GM13977 (cell line): ENCODE measurements around the gene HIVEP3.

Source experiments
- DNase-seq: peaks from one replicate; pipeline ENCODE4 v3.0.0; 2012; ENCODE audit warnings: low spot score
- in situ Hi-C: fragments of 300-500 bp; cut with MboI; formaldehyde crosslinking; loops from one replicate; pipeline ENCODE4 v1.12.0; 2022; ENCODE audit warnings: low sequenced_read_pairs, low pct_unique_long_range_greater_than_20kb, mixed read lengths, inconsistent platforms; ENCODE audit not compliant: unreplicated experiment
- TF ChIP-seq, protein P1 (sequence below): IDR thresholded peaks from 2 replicates; pipeline ENCODE4 v1.5.1; 2012; ENCODE audit warnings: mild to moderate bottlenecking, control low read depth; ENCODE audit not compliant: insufficient read depth; ENCODE audit errors: extremely low read depth, missing control alignments

The HIVEP3 gene

DNA sequence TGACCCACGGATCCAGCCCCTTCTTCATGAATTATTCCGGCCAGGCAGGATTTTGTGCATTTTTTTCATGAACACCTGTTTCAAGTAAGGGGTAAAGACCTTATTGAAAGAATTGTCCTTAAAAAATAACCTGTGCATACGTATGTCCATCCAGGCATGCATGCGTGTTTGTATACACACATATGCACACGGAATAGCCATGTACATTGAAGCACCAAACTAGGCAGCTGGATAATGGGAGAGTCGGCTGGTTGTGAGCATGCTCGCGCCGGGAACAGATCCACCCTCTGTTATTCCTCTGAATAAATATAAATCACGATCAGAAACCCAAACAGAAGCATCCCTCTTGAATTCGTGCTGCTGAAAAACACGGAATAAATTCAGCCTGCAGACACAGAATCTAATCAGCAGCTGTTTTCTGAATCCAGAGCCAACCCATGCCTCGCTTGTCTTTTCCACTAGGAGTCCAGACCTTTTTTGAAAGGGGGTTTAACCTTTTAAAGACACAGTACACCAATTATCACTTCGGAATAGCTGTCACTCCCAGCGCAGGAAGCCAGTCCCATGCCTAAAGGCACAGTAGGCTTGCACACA, at the start of gene HIVEP3:
Gene HIVEP3, minus strand, starts transcription at position 473 of the 594 bp plus-strand sequence.
- TF ChIP-seq, protein P1, sequence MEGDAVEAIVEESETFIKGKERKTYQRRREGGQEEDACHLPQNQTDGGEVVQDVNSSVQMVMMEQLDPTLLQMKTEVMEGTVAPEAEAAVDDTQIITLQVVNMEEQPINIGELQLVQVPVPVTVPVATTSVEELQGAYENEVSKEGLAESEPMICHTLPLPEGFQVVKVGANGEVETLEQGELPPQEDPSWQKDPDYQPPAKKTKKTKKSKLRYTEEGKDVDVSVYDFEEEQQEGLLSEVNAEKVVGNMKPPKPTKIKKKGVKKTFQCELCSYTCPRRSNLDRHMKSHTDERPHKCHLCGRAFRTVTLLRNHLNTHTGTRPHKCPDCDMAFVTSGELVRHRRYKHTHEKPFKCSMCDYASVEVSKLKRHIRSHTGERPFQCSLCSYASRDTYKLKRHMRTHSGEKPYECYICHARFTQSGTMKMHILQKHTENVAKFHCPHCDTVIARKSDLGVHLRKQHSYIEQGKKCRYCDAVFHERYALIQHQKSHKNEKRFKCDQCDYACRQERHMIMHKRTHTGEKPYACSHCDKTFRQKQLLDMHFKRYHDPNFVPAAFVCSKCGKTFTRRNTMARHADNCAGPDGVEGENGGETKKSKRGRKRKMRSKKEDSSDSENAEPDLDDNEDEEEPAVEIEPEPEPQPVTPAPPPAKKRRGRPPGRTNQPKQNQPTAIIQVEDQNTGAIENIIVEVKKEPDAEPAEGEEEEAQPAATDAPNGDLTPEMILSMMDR: no peak
- DNase-seq: no peak
- in situ Hi-C loops: no loop called here

DNA sequence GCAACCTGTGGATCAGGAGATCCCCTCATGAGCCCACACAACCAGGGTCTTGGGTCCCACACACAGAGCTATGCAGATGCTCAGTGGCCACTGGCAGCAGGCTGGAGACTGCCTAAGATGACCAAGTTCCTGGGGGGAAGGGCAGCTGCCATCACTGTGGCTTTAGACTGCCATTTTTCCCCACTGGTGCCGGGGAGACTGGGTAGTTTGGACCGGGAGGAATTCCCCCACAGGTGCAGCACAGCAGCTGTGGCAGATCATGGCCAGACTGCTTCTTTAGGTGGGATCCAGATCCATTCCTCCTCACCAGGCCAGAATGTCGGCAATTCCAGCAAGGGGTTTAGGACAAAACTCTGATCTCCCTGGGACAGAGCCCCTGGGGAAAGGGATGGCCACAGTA, 45.7 kb upstream of the HIVEP3 start:
- in situ Hi-C loops: no loop called here

DNA sequence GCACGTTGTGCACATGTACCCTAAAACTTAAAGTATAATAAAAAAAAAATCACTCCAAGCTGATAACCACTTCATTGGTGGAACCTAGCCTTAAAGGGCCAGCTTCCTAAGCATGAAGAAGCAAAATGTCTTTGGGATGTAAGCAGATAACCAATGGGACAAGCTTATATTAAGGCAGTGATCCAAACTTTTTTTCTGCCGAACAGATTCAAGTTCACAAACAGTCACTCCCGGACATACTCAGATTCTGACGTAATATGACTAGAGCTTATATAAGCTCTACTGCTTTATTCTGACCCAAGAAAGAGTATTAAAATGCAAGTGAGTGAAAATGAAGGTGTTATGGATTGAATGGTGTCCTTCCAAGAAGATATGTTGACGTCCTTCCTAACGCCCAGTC, 44.9 kb upstream of the HIVEP3 start:
- no peak for DNase-seq
- in situ Hi-C loops: no loop called here
- TF ChIP-seq, protein P1: no peak

More for the DNA sequence above, 45.7 kb upstream of the HIVEP3 start:
- TF ChIP-seq, protein P1: no peak
- no peak for DNase-seq

DNA sequence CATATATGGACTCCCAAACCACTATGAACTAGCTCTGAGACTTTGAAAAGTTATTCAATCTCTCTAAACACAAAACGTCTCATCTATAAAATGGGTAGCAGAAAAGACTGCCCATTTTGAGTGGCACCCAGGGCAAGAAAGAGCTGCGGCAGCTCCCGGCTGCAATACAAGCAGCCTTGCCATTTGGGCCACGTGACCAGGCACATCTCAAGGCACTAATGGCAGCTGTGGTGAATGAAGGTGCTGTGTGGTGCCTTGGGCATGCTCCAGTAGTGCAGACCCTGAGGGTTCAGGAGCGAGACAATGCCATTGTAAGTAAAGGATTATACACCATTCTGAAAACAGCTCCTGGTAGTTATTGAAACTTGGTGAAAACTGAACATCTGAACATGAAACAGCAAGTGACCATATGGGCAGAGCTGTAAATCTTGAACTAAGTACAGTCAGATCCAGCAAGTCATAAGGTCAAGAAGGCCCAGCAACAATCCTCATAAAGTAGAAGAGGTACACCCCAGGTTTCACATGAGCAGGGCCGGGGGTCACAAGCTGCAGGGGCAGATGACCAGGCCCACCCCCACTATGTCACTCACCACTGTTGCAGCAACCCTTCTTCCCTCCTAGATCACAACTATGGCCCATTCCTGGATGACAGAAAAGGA, 39.4 kb upstream of the HIVEP3 start:
- DNase-seq: no peak
- in situ Hi-C loops: no loop called here
- TF ChIP-seq, protein P1: no peak

DNA sequence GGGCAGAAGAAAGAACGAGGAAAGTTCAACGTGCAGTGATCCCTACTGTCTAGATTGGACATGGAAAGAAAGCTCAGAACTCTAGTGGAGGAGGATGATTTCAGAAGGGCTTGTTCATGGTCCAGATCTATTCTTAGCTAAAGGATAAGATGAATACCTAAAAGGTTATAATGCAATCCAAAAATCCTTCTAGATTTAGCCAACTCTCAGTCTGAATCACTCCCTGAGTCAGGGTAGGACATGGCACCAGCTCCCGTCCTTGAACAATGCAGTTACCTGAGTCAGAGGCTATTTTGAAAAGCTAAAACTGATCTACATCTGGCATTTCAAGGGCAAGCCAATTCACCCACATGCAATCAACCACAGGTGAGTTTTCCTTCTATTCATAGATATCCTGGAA, 38.8 kb upstream of the HIVEP3 start:
- TF ChIP-seq, protein P1: no peak
- DNase-seq: no peak
- in situ Hi-C loops: no loop called here

DNA sequence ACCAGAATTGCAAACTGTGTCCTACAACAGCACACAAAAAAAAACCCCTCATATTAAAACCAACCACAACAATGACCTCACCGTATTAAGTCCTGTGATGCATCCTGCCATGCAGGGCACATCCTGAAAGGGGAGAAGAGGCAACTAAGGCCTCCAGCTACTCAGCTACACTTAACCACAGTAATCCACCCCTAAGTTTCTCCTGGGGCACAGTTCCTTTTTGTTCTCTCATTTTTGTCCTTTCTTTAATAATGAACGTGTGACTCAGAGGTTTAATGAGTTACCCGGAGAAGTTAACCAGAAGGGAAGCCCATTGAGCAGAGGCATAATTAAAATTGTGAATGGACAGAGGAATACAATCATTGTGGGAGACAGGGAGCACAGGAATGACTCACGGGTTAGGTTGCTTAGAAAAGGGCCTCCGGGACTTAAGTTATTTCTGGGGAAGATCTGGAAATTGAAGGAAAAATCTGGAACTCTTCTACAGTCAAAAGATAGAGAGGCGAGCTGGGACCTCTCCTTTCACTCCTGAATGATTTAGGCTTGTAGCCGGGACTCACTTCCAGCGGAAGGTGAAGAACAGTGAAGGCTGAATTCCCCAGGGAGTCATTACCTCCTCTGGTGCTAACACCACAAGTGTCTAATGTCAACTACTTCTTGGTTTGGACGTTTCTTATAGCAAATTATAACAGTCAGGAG, 36.9 kb upstream of the HIVEP3 start:
- in situ Hi-C loops: no loop called here
- TF ChIP-seq, protein P1: no peak
- DNase-seq: peak; percentile 59
